Ishikawa (cell line): ENCODE measurements around the gene CRPPA.

Experiments used
- CEBPB ChIP-seq: IDR thresholded peaks from 2 replicates; pipeline ENCODE4 v1.6.1; 2012
- CREB1 ChIP-seq: IDR thresholded peaks from 2 replicates; pipeline ENCODE4 v1.6.1; 2012; ENCODE audit warnings: low read depth
- EGR1 ChIP-seq: IDR thresholded peaks from 2 replicates; pipeline ENCODE4 v1.6.1; 2012
- EP300 ChIP-seq: IDR thresholded peaks from 2 replicates; pipeline ENCODE4 v1.6.1; 2012; ENCODE audit warnings: borderline replicate concordance
- FOXM1 ChIP-seq: IDR thresholded peaks from 2 replicates; pipeline ENCODE4 v1.6.1; 2012; ENCODE audit warnings: low read depth, borderline replicate concordance
- MAX ChIP-seq: IDR thresholded peaks from 2 replicates; pipeline ENCODE4 v1.6.1; 2012
- NFIC ChIP-seq: IDR thresholded peaks from 2 replicates; pipeline ENCODE4 v1.6.1; 2012
- RAD21 ChIP-seq: IDR thresholded peaks from 2 replicates; pipeline ENCODE4 v1.6.1; 2012; ENCODE audit warnings: low read depth
- TAF1 ChIP-seq: IDR thresholded peaks from 2 replicates; pipeline ENCODE4 v1.6.1; 2012; ENCODE audit warnings: low read depth, mild to moderate bottlenecking
- TEAD4 ChIP-seq: IDR thresholded peaks from 2 replicates; pipeline ENCODE4 v1.6.1; 2012
- YY1 ChIP-seq: IDR thresholded peaks from 2 replicates; pipeline ENCODE4 v1.6.1; 2012; ENCODE audit warnings: low read depth
- ZBTB7A ChIP-seq: IDR thresholded peaks from 2 replicates; pipeline ENCODE4 v1.6.1; 2012; ENCODE audit warnings: low read depth
- TF ChIP-seq, protein P1 (sequence below): IDR thresholded peaks from 2 replicates; pipeline ENCODE4 v1.6.1; 2012
- TF ChIP-seq, protein P2 (sequence below): IDR thresholded peaks from 2 replicates; pipeline ENCODE4 v1.6.1; 2012; ENCODE audit warnings: low read depth, mild to moderate bottlenecking

DNA sequence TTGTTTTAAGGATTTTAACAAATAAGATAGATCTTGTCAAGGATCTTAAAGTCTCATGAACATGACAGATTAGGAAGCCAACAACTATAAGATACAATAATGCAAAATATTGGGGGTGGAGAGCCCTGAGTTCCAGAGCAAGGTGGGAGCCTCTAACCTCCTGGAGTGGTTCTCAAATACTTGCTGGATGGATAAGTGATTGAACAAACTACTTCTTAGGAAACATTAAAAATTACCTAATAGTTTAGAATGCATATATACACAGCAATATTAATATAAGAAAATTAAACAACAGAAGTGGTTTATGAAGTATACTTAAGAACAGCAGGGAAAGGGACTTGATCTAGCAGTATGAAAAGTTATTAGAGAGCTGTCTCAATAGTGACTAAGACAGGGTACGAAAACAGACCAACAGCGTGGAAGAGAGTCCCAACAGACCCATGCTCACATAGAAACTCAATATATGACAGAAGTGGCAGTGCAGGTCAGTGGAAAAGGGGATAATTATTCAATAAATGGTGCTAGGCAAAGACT lies 28.3 kb downstream of the CRPPA start:
- TF ChIP-seq TAF1 (no peak), CEBPB (no peak), EGR1 (no peak), MAX (no peak), FOXM1 (no peak), RAD21 (no peak), NFIC (no peak), TEAD4 (no peak), CREB1 (no peak), EP300 (no peak), ZBTB7A (no peak), YY1 (no peak)
- TF ChIP-seq, protein P1, sequence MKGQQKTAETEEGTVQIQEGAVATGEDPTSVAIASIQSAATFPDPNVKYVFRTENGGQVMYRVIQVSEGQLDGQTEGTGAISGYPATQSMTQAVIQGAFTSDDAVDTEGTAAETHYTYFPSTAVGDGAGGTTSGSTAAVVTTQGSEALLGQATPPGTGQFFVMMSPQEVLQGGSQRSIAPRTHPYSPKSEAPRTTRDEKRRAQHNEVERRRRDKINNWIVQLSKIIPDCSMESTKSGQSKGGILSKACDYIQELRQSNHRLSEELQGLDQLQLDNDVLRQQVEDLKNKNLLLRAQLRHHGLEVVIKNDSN: no peak
- TF ChIP-seq, protein P2, sequence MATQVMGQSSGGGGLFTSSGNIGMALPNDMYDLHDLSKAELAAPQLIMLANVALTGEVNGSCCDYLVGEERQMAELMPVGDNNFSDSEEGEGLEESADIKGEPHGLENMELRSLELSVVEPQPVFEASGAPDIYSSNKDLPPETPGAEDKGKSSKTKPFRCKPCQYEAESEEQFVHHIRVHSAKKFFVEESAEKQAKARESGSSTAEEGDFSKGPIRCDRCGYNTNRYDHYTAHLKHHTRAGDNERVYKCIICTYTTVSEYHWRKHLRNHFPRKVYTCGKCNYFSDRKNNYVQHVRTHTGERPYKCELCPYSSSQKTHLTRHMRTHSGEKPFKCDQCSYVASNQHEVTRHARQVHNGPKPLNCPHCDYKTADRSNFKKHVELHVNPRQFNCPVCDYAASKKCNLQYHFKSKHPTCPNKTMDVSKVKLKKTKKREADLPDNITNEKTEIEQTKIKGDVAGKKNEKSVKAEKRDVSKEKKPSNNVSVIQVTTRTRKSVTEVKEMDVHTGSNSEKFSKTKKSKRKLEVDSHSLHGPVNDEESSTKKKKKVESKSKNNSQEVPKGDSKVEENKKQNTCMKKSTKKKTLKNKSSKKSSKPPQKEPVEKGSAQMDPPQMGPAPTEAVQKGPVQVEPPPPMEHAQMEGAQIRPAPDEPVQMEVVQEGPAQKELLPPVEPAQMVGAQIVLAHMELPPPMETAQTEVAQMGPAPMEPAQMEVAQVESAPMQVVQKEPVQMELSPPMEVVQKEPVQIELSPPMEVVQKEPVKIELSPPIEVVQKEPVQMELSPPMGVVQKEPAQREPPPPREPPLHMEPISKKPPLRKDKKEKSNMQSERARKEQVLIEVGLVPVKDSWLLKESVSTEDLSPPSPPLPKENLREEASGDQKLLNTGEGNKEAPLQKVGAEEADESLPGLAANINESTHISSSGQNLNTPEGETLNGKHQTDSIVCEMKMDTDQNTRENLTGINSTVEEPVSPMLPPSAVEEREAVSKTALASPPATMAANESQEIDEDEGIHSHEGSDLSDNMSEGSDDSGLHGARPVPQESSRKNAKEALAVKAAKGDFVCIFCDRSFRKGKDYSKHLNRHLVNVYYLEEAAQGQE: no peak
